Common myeloid progenitor, CD34-positive (primary cell): Measurements from ENCODE around the gene NEDD8.

Experiments used
- CTCF ChIA-PET: fragments of 350-600 bp; sonication (Branson Sonifier 250); formaldehyde crosslinking; loops from one replicate; lab custom pipeline; 2021; ENCODE audit warnings: antibody characterized with exemption; lab: Charles Lee
- POLR2A ChIA-PET: fragments of 350-600 bp; sonication (Branson Sonifier 250); formaldehyde crosslinking; loops from one replicate; lab custom pipeline; 2021; ENCODE audit warnings: antibody characterized with exemption; lab: Charles Lee
- DNase-seq, 3 donors: peaks; one replicate each; pipeline versions ENCODE4 v3.0.0 to v3.0.0-alpha.2; 2013
- H3K27ac ChIP-seq, 2 experiments: 1 replicate in 1 of 2; 2 replicates in 1 of 2; pipeline ENCODE4 v1.7.0; 2013; ENCODE audit warnings: inconsistent platforms in 2 of 2, low read length in 2 of 2, mild to moderate bottlenecking in 2 of 2, low read depth in 1 of 2, moderate library complexity in 1 of 2; ENCODE audit not compliant: severe bottlenecking in 2 of 2, insufficient read depth in 1 of 2, poor library complexity in 1 of 2
- H3K27me3 ChIP-seq, 5 experiments: replicated peaks in 2 of 5; 1 replicate in 3 of 5; 2 replicates in 2 of 5; pipeline versions ENCODE4 v1.6.1 to v1.7.0; 2013; ENCODE audit warnings: low read length in 4 of 5, mild to moderate bottlenecking in 2 of 5, moderate library complexity in 2 of 5, inconsistent platforms in 1 of 5; ENCODE audit not compliant: insufficient read depth in 5 of 5, control insufficient read depth in 4 of 5
- H3K36me3 ChIP-seq, 4 experiments: 1 replicate in 2 of 4; 2 replicates in 2 of 4; pipeline versions ENCODE4 v1.6.1 to v1.7.0; 2013; ENCODE audit warnings: low read length in 3 of 4, control low read depth in 1 of 4, mild to moderate bottlenecking in 1 of 4; ENCODE audit not compliant: control insufficient read depth in 4 of 4, insufficient read depth in 4 of 4
- H3K4me1 ChIP-seq, 4 experiments: 1 replicate in 3 of 4; 2 replicates in 1 of 4; pipeline versions ENCODE4 v1.6.1 to v1.7.1; 2013; ENCODE audit warnings: low read length in 3 of 4, mild to moderate bottlenecking in 3 of 4, control low read depth in 1 of 4, inconsistent platforms in 1 of 4, moderate library complexity in 1 of 4; ENCODE audit not compliant: control insufficient read depth in 4 of 4, insufficient read depth in 4 of 4; ENCODE audit errors: control extremely low read depth in 1 of 4
- H3K4me3 ChIP-seq, 7 experiments: 1 replicate in 4 of 7; 2 replicates in 3 of 7; pipeline versions ENCODE4 v1.5.1 to v1.7.0; 2013; ENCODE audit warnings: mild to moderate bottlenecking in 7 of 7, low read length in 6 of 7, moderate library complexity in 6 of 7, inconsistent platforms in 2 of 7, low read depth in 2 of 7, control low read depth in 1 of 7; ENCODE audit not compliant: insufficient read depth in 4 of 7, control insufficient read depth in 1 of 7; ENCODE audit errors: extremely low read depth in 1 of 7
- H3K9me3 ChIP-seq, 5 experiments: 1 replicate in 4 of 5; 2 replicates in 1 of 5; pipeline versions ENCODE4 v1.6.1 to v1.7.1; 2013; ENCODE audit warnings: low read length in 4 of 5, mild to moderate bottlenecking in 2 of 5, inconsistent platforms in 1 of 5, low read depth in 1 of 5, moderate library complexity in 1 of 5; ENCODE audit not compliant: control insufficient read depth in 4 of 5, insufficient read depth in 2 of 5; ENCODE audit errors: control extremely low read depth in 1 of 5
- WGBS: methylation state at CpG from one replicate; pipeline ENCODE4 v1.1.5; 2013; ENCODE audit not compliant: insufficient coverage; 5-methylcytosine and 5-hydroxymethylcytosine counted together

The NEDD8 gene

DNA sequence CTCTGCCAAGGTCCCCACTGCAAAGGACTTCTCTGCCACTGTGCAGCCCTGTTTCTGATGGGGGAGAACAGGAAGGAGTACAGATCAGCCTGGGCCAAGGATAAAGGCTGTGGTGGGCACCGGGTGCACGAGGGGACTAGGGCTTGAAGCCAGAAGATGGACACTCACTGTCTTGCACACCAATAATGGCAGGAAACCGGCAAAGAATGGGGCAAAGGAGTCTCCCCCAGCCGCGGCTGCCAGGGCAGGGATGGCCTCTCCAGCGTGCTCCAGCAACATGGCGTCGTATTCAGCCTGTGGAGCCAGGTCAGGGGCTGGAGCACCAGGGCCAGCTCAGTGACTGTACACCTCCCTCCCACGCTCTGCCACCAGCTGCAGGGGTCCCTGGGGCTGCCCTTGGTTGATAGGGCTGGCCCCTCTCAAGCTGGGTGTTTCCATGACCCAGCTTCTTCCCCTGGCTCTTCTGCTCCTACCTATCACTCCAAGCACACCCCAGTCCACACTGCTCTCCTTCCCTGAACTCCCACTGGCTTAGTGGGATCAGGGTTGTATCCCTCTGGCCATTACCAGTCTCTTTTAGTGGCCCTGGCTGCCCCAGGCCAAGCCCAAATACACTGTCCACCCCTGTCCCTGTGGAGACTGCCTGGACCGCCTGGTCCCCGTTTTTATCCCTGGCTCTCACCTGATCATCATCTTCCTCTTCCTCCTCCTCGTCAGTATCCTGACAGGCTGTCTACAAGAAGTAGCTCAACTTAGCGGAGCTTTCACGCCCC, 49.9 kb downstream of the NEDD8 start:
- ChIA-PET POLR2A (no interaction called here), CTCF (interaction anchor here (1.6 kb wide), 1 partner anchor 115 kb away, joined by 4 read pairs; no protein-coding TSS in a partner anchor)
- H3K36me3 ChIP-seq = peaks cover 14 to 94% (median 77%) of the 10 kb centered on the region in 4 experiments

GRCh38 chr14:24181371-24182077, 50.6 kb downstream of the NEDD8 start:
- Histone ChIP-seq H3K27me3 (no peaks in the 10 kb centered on the region), H3K36me3 (peaks cover 14 to 100% (median 77%) of the 10 kb centered on the region in 4 experiments), H3K4me1 (no peaks in the 10 kb centered on the region), H3K27ac (no peak overlapping the region), H3K4me3 (no peak overlapping the region), H3K9me3 (no peaks in the 10 kb centered on the region)
- WGBS = 95% methylated on average over 14 of the region's 19 CpGs
- POLR2A ChIA-PET = interaction anchor here (0.5 kb wide), 1 partner anchor 13 kb away, joined by 3 read pairs; no protein-coding TSS in a partner anchor
- DNase-seq = no peak
- CTCF ChIA-PET = interaction anchor here (1.6 to 3.4 kb wide), 2 partner anchors 20 to 116 kb away, joined by 4 to 17 read pairs; partner anchors contain the start of gene IRF9

More for the DNA sequence above, 49.9 kb downstream of the NEDD8 start:
- Histone ChIP-seq H3K27ac (peak overlapping the region in 1 of 2 experiments; percentile 6), H3K9me3 (no peaks in the 10 kb centered on the region), H3K4me1 (peaks cover 0 to 2% (median 1%) of the 10 kb centered on the region in 4 experiments), H3K27me3 (no peaks in the 10 kb centered on the region), H3K4me3 (no peak overlapping the region)
- 93% methylated on average over 11 of the region's 14 CpGs for WGBS
- DNase-seq = no peak

DNA sequence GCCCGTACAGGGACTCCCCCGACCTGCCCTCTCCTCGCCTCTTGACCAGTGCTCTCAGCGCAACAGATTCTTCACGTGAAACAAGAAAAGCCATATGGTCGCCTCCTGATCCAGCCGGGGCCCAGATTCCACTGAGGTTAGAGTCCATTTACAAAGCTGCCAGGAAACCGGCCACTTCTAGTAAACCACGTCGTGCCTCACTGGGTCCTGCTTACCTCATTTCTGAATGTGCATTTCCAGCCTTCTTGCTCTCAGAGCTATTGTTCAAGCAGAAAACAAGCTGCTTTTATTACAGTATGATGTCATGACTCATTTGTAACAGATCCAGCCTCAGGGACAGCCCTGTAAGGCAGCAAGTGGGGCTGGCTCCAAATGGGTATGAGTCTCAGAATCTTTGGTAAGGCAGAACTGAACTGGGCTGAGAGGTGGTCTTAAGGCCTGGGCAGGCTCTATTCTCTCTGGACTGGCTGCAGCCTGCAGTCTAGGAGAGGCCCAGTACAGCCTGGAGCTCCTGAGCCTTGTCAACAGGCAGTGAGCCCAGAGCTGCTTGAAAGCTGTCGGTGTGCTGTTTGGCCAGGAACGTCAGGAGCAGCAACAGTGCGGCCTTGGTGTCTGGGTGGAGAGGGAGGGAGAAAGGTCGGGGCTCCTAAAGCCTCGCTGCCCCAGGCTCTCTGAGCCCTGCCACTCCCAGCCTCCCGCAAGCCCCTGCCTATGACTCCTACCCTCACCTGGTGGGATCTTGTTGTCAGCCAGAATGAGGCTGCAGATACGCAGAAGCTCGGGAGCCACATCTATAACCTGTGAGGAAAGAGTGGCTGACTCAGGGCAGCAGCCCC, 52.0 kb downstream of the NEDD8 start:
- POLR2A ChIA-PET = no interaction called here
- Histone ChIP-seq H3K4me3 (no peak overlapping the region), H3K27me3 (no peaks in the 10 kb centered on the region), H3K27ac (no peak overlapping the region), H3K4me1 (no peaks in the 10 kb centered on the region), H3K36me3 (peaks cover 7 to 97% (median 68%) of the 10 kb centered on the region in 4 experiments), H3K9me3 (no peaks in the 10 kb centered on the region)
- WGBS = 94% methylated on average over 12 of the region's 18 CpGs
- CTCF ChIA-PET = interaction anchor here (1.2 to 3.4 kb wide), 5 partner anchors 8 to 117 kb away, joined by 3 to 17 read pairs (median 3); partner anchors contain the start of genes IPO4, IRF9 and PSME2
- no peak for DNase-seq

GRCh38 chr14:24179294-24179960, 52.7 kb downstream of the NEDD8 start:
- WGBS = over 99% methylated on average over 8 of the region's 14 CpGs
- H3K27me3 ChIP-seq = no peaks in the 10 kb centered on the region
- peaks cover 7 to 97% (median 65%) of the 10 kb centered on the region in 4 experiments for H3K36me3 ChIP-seq
- CTCF ChIA-PET = interaction anchor here (1.3 to 3.4 kb wide), 4 partner anchors 9 to 127 kb away, joined by 3 to 17 read pairs (median 4); partner anchors contain the start of genes IPO4, IRF9 and PSME2
- no peak overlapping the region for H3K27ac ChIP-seq
- DNase-seq = no peak
- no peaks in the 10 kb centered on the region for H3K4me1 ChIP-seq
- POLR2A ChIA-PET = interaction anchor here (0.5 kb wide), 1 partner anchor 60 kb away, joined by 3 read pairs; no protein-coding TSS in a partner anchor
- no peaks in the 10 kb centered on the region for H3K9me3 ChIP-seq
- H3K4me3 ChIP-seq = no peak overlapping the region

GRCh38 chr14:24178399-24179178, 53.6 kb downstream of the NEDD8 start:
- Histone ChIP-seq H3K36me3 (peaks cover 5 to 90% (median 58%) of the 10 kb centered on the region in 4 experiments), H3K27me3 (no peaks in the 10 kb centered on the region), H3K4me3 (no peak overlapping the region), H3K4me1 (peaks cover 0 to under 1% (median 0%) of the 10 kb centered on the region in 4 experiments), H3K9me3 (no peaks in the 10 kb centered on the region), H3K27ac (no peak overlapping the region)
- no peak for DNase-seq
- 95% methylated on average over 7 of the region's 12 CpGs for WGBS
- POLR2A ChIA-PET = no interaction called here
- CTCF ChIA-PET = interaction anchor here (1.3 to 3.4 kb wide), 3 partner anchors 10 to 128 kb away, joined by 3 to 17 read pairs (median 4); partner anchors contain the start of genes IPO4 and IRF9
